CD4-positive, alpha-beta T cell treated with Interferon alpha-2 for 1 hour (primary cell): ENCODE data around the gene BIN2.
"Not testable (repeated sequence)": the region's sequence is repeated elsewhere in the genome, so short reads cannot be mapped to it uniquely, and the experiment has no call there.

ENCODE experiments used
- DNase-seq, 2 donors: peaks; one replicate each; pipeline ENCODE4 v3.0.0-alpha.2; 2020 to 2022

The BIN2 gene

DNA sequence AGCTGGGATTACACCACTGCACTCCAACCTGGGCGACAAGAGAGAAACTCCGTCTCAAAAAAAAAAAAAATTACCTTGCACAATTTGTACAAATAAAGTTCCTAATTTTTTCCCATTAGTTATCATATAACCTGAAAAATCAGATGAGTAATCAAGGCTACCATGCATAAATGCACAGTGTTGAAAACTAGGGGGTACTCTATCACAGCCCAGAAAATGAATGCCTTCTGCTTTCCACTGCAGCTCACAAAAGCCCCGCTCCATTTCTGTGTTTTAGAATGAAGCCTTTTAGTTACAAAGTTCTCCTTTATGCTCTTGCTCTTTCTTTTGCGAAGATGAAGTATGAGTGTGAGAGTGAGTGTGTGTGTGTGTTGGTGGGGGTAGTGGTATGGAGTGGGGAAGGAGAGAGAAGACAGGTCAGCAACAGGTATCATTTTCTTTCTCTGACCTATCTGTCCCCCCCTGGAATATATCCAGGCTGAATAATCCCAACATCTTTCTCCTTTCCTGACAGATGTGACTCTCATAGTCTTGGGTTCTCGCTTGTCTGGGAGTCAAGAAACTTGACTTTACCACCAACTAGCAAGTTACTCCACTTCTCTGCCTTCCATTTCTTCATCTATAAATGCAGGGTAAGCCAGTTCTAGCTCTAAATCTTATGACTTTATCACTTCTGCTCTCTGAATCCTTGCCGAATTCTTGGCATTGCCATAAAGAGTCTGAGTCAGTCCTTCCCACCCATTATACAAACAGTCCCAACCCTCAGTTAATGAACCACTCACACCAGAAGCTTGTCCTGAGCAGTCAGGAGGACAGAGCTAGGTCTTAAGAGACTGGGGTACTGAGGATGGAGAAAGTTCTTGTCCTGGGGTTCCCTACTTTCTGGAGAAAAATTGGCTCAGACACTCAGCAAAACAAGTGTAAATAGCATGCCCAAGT is 16.1 kb downstream of the BIN2 start:
- DNase-seq, result no peak

DNA sequence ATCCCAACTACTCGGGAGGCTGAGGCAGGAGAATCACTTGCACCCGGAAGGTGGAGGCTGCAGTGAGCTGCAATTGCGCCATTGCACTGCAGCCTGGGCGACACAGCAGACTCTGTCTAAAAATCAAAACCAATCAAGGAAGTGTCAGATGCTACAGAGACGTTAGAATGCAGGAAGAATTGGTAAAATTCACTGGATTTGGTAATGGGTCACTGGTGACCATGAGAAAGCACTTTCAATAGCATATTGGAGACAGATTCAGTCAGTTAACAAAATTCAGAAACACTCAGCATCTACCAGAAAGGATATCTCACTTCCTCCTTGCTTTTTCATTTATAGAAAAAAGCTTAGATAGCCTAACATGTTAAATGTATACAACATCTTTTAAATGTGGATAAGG is 17.5 kb downstream of the BIN2 start:
- DNase-seq, result no peak

GRCh38 chr12:51300768-51301167 is 23.2 kb downstream of the BIN2 start:
- not testable (repeated sequence) for DNase-seq

- no peak for DNase-seq
Measured at GRCh38 chr12:51295651-51296050, 28.3 kb downstream of the BIN2 start.

DNA sequence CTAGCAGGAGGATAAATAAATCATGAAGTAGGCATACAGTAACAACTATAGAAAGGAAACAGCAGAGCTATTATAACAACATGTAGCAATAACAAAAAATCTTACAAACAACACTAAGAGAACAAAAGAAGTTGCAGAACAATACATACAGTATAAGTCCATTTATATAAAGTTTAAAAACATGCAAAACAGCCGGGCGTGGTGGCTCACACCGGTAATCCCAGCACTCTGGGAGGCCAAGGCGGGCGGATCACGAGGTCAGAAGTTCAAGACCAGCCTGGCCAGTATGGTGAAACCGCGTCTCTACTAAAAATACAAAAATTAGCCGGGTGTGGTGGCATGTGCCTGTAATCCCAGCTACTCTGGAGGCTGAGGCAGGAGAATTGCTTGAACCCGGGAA is 29.9 kb downstream of the BIN2 start:
- DNase-seq, result not testable (repeated sequence)

- DNase-seq, result no peak
Measured at GRCh38 chr12:51293696-51294095, 30.3 kb downstream of the BIN2 start.

GRCh38 chr12:51291603-51292513 is 32.1 kb downstream of the BIN2 start:
- DNase-seq, result peak in 1 of 2 donors; percentile 38

GRCh38 chr12:51285843-51286242 is 38.1 kb downstream of the BIN2 start:
- no peak for DNase-seq

DNA sequence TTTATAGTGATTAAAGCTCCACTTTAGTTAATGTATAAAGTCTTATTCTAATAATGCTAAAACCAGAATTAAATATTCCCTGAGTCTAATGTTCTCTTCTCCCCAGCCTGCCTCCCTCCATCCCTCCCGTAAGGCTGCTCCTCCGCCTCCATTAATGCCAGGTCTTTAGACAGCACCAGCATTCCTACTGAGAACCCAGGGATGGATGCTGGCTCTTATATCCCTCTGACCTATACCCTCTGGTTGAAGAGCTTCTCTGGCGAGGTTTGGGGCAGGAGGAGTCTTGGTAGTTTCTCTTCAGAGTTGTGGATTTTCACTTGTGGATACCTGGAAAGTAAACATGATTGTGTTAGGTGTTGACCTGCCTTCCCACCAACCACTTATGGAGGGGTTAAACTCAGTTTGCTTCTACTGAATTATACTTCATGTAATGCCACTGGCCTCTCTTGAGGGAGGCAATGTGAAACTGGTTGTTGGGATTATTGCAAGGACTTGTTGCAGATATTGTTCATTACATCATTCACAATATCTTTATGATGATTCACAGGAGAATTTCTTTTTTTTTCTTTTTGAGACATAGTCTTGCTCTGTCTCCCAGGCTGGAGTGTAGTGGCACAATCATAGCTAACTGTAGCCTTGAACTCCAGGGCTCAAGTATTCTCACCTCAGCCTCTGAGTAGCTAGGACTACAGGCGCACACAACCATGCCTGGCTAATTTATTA is 42.6 kb downstream of the BIN2 start:
- no peak for DNase-seq

- no peak for DNase-seq
Measured at GRCh38 chr12:51275088-51275487, 48.9 kb downstream of the BIN2 start.

DNA sequence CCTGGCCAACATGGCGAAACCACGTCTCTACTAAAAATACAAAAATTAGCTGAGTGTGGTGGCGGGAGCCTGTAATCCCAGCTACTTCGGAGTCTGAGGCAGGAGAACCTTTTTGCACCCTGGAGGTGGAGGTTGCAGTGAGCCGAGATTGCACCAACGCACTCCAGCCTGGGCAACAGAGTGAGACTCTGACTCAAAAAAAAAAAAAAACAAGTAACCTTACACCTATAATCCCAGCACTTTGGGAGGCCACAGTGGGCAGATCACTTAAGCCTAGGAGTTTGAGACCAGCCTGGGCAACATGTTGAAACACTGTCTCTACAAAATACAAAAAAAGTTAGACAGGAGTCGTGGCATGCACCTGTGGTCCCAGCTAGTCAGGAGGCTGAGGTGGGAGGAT is 51.2 kb downstream of the BIN2 start:
- not testable (repeated sequence) for DNase-seq

- no peak for DNase-seq
Measured at GRCh38 chr12:51270951-51271518, 52.9 kb downstream of the BIN2 start.

GRCh38 chr12:51270067-51270950 is 53.7 kb downstream of the BIN2 start, which contains the start of gene SMAGP:
SMAGP (minus strand) TSS chr12:51270415; CDS start chr12:51269278, 1,137 bp downstream.
- DNase-seq, result peak; percentile 40 to 58

- peak; percentile 52 to 69 for DNase-seq
Measured at GRCh38 chr12:51269174-51270066, 54.6 kb downstream of the BIN2 start.

DNA sequence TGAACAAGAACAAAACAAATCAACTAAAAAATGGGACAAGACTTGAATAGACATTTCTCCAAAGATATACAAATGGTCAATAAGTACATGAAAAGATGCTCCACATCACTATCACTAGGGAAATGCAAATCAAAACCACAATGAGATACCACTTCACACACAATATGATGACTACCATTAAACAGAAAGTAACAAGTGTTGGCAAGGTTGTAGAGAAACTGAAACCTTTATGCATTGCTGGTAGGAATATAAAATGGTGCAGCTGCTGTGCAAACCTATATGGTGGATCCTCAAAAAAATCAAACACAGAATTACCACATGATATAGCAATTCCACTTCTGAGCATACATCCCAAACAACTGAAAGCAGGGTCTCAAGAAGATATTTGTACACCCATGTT is 59.0 kb downstream of the BIN2 start:
- peak in 1 of 2 donors; percentile 60 for DNase-seq

DNA sequence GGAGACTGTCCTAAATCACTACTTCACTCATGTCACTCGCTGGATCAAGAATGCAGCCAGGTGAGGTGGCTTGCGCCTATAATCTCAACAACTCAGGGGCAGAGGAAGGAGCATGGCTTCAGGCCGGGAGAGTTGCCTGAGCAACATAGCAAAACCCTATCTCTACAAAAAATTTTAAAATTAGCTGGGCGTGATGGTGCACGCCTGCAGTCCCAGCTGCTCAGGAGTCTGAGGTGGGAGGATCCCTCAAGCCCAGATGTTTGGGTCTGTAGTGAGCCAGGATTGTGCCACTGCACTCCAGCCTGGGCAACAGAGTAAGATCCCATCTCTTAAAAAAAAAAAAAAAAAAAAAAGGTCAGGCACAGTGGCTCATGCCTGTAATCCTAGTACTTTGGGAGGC is 59.7 kb downstream of the BIN2 start:
- DNase-seq, result no peak

DNA sequence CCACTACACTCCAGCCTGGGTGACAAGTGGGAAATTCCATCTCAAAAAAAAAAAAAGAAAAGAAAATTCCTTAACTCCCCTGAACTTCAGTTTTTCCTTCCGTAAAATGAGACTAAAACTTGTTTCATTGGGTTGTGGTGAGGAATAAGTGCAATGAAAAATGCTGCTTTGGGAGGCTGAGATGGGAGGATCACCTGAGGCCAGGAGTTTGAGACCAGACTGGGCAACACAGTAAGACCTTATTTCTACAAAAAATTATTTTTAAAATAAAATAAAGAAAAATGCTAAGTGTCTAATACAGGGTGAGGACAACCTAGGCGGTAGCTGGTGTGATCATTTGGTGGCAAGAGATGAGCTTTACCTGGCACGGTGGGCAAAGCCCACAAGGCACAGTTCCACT is 60.6 kb downstream of the BIN2 start:
- DNase-seq, result no peak

- DNase-seq, result peak; percentile 41 to 53
Measured at GRCh38 chr12:51262758-51263177, 61.2 kb downstream of the BIN2 start.

GRCh38 chr12:51259600-51259999 is 64.4 kb downstream of the BIN2 start:
- not testable (repeated sequence) for DNase-seq

- DNase-seq, result no peak
Measured at GRCh38 chr12:51254536-51254935, 69.4 kb downstream of the BIN2 start.
